NCI-H1417 treated with DMSO at 0.1 percent for 48 hours (cell line): ENCODE data around the gene SH2D3C.

Experiments
- DNase-seq: peaks from one replicate; lab custom pipeline; 2025; lab: John Stamatoyannopoulos, UW

SH2D3C gene, protein sequence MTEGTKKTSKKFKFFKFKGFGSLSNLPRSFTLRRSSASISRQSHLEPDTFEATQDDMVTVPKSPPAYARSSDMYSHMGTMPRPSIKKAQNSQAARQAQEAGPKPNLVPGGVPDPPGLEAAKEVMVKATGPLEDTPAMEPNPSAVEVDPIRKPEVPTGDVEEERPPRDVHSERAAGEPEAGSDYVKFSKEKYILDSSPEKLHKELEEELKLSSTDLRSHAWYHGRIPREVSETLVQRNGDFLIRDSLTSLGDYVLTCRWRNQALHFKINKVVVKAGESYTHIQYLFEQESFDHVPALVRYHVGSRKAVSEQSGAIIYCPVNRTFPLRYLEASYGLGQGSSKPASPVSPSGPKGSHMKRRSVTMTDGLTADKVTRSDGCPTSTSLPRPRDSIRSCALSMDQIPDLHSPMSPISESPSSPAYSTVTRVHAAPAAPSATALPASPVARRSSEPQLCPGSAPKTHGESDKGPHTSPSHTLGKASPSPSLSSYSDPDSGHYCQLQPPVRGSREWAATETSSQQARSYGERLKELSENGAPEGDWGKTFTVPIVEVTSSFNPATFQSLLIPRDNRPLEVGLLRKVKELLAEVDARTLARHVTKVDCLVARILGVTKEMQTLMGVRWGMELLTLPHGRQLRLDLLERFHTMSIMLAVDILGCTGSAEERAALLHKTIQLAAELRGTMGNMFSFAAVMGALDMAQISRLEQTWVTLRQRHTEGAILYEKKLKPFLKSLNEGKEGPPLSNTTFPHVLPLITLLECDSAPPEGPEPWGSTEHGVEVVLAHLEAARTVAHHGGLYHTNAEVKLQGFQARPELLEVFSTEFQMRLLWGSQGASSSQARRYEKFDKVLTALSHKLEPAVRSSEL

DNA sequence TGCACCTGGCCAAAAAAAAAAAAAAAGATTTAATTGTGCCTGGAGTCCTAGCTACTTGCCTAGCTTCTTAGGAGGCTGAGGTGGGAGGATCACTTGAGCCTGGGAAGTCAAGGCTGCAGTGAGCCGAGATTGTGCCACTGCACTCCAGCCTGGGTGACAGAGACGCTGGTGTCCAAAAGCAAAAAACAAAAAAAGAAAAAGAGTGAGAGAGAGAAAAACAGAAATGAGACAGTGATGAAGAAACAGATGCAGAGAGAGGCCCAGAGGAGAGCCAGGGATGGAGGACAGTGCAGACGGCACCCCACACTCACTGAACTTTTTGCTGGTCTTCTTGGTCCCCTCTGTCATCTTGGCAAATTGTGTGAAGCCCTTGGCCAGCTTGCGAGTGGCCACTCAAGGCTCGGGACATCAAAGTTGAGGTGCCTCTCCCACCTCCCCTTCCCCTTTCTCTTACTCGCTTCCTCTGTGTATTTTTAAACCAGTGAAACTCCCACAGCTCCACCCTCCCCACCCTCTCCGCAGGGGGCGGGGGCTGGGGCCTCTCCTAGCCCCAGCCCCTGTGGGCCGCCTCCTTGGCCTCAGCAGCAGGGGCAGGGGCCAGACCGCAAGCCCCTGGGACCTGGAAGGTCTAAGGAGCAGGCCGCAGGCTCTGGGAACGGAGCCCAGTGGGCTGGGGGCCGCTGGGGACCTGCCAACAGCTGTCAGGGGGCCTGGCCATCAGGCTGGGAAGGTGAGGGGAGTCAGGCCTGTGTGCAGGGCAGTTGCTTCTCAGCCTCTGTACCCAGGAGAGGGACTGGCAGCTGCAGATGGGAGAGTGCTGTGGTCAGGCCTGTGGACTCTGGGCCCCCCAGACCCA, at the start of gene SH2D3C:
TSS of gene SH2D3C (minus strand) at position 387 of the 856 bp plus-strand sequence. CDS start at position 348, 39 bp downstream.
- DNase-seq: no peak

DNA sequence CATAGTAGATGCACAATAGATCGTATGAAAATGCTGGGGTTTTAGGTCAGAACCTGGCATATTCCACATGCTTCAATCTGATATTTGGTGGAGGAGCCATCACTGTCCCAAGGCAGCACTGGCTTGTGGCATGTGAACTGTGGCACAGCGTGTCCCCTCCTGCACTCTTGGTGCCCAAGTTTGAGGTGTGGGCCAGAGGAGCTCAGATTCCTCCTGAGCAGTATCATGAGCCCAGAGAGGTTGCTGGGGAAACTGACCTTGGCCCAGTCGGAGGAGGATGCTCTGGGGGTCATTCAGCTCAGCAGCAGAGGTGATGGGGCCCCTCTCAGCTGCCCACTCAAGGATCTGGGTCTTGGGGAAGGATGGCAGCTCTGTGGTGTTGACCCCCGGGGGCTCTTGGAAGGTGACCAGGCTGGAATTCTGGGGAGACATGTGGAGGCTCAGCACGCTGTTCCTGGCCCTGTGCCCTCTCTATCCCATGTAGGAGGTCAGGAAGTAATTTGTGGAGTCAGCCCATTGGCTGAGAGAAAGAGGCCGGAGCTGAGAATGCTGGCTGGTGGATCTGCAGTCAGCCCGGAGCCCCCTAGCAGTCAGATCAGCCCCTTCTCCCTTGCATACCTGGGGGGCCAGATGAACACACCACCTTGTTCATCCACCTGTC, 47.9 kb upstream of the SH2D3C start:
- no peak for DNase-seq

DNA sequence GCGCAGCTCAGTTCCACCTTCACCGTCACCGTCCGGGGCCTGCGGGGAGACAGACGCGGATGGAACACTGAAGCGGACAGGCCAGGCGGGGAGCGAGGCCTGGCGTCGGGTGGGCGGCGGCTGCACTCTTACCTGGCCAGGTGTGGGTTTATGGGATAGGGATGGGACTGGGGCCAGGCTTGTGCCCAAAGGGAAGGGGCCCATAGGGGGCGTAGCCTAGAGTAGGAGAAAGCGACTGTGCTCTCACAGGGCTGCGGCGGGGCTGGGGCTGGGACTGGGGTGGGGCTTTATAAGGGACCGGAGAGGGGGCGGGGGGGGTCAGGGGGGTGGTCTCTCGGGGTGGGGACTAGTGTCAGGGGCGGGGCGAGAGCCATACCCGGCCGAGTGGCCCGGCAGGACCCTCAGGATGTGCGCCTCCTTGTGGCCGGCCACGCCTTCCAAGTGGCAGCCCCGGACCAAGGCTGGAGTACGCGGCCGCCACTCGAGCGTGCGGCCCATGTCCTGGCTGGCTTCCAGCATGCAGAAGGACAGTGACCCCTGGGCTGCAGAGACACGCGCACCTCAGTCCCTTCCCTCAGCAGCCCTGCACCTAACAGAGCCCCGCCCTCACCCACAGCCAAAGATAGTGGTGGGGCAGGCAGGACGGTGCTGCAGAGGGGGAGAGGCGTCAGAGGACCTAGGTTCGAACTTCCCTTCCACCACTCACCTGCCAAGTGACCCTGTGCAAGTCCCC, 47.0 kb upstream of the SH2D3C start:
- DNase-seq: no peak

DNA sequence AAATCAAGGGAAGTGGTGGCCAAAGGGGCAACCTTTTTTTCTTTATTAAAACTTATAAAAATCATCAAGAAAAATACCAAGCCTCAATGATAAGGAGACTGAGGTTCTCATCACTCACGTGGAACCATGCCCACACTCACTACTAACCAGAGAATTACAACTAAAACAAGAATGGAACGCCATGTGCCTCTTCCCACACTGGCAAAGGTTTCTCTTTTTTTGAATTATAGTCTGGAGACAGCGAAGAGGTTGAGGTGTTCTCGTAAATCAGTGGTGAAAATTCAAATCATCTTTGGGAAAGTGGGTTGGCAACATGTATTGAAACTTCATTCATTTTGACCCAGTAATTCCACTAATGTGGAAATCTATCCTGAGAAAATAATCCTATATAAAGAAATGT, 43.6 kb upstream of the SH2D3C start:
- no peak for DNase-seq

DNA sequence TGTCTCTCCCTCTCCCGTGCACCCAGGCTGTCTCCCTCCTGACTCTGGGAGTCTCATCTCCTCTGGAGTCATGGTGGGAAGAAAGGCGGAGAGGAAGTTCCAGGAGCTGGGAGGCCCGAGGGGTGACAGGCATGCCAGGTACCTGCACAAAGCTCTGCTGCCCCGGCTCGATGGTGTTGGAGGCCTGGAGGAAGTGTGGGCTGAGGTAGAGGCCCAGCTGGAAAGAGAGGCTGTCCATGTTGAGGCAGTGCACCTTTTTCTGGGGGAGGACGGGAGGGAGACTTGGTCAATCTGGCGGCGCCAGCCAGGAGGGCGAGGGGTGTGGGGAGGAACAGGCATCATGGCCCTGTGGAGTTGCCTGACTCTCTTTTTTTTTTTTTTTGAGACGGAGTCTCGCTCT, 40.1 kb upstream of the SH2D3C start:
- DNase-seq: no peak

DNA sequence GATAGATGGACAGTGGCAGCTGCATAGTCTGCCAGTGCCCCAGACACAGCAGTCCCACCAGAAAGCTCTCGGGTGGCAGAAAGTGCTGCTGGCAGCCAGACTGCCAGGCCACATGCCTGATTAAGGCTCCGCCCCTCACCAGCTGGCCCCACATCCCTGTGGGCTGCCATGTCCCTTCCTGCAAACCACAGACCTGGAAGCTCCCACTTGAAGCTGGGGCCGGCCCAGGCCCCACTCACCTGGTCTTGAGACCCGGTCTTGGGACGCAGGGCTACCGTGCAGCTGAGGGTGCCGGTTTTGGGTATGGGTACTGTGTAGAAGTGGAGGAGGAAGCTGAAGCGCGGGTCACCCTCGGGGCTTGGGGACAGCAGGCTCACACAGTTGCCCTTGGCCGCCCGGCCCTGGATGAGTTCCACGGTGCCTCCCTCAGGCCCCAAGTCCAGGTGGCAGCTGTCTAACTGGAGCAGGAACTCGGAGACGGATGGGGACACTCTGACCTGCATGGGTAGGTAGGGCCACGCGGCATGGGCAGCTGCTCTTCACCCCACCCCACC, 39.5 kb upstream of the SH2D3C start:
- no peak for DNase-seq

DNA sequence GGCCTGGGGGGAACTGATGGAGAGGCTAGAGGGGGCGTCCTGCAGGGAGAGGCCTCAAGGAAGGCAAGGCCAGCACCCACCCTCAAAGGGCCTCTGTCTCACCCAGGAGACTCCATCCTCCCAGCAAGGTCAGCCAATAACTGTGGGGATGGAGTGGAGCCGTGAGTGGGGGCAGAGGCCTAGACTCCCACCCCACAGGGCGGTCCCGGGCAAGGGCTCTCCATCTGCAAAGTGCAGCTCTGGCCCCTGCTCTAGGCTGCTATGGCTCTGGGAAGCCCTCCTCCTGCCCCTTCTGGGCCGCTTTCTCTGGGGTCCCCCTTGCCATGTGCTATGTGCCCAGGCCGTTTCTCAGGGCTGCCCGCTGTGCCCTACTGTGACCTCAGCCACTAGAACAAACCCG, 38.3 kb upstream of the SH2D3C start:
- DNase-seq: no peak

DNA sequence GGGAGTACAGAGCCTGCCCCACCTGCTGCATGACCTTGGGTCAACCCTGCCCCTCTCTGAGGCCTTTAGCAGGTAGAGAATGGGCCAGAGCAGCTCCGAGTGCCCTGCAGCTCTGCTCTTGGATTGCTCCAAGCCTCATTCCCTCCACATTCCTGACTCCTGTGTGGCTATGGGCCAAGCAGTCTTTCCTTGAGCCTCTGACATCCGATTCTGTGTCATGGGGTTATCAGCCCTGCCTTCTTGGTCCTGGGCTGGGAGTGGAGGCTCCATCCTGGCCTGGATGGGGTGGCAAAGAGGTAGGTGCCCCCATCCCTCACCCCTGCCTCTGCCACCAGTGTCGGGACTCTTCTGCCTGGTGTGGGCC, 37.9 kb upstream of the SH2D3C start:
- DNase-seq: no peak

DNA sequence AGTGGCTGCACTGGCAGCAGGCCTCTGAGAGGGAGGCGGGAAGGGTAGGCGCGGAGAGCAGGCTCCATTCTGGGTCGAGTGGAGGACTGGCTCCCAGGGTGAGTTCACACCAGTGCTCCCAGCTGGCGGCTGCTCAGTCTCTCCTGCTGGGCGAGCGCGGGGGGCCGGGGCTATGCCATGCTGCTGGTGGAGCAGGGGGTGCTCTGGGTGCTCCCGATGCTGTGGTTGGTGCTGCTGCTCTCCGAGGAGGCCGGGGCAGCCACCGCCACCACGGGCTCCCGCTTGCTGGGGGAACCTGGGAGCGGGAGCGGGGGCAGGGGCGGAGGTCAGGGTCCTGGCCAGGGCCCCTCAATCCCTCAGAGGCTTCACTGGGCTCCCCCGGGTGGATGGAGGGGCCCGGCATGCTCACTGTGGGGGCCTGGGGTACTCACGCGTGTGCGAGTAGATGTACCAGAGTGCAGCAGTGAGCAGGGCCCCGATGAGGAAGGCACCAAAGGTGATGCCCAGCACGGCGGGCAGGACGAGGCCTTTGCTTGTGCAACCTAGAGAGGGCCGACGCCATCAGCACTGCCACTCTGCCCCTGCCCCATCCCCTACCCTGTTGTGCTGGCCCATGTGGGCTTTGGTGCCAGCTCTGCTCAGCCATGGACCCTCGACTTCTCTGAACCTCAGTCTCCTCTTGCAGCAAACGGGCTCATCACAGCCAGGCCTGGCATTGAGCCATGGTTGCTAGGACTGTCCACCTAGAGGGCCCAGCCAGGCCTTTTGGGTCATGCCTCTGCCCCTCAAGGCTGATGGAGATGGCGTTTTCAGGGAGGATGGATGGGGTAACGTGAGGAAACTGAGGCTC, 37.3 kb upstream of the SH2D3C start:
- no peak for DNase-seq

DNA sequence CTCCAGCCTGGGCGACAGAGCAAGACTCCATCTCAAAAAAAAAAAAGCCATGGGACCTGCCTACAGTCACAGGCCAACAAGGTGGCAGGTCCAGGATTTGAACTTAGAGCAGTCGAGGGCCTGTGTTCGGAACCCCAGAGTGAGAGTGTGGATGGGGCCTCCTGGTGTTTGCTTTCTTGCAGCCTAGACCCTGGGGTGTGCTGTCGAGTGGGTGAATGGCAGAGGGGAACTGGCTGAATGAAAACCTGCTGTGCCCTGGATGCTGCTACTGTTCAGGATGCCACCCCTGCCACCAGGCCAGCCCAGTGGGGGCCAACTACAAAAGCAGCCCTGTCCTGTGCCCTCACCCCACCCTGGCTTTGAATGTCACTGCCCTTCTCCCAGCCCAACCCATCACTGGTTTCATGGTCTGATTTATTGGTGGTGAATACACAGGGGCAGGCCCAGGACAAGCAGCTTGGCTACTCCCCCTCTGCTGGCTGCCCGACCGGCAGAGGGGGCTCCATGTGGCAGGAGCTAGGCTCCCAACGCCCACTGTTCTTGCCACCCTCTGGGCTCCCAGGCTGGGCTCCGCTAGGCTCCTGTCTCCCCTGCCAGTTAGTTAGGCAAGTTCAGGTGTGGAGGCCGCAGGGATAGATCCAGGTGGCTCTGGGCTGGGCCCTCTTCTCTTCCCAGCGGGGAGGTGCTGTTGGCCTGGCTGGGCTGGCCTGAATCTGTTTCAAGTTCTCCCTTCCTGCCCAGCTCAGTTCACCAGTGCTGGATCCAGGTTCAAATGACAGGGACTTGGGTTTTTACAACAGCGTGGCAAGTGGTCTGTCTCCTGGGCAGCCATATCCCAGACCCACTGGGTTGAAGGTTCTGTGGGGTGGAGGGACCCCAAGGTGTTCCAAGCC, 36.4 kb upstream of the SH2D3C start:
- no peak for DNase-seq

DNA sequence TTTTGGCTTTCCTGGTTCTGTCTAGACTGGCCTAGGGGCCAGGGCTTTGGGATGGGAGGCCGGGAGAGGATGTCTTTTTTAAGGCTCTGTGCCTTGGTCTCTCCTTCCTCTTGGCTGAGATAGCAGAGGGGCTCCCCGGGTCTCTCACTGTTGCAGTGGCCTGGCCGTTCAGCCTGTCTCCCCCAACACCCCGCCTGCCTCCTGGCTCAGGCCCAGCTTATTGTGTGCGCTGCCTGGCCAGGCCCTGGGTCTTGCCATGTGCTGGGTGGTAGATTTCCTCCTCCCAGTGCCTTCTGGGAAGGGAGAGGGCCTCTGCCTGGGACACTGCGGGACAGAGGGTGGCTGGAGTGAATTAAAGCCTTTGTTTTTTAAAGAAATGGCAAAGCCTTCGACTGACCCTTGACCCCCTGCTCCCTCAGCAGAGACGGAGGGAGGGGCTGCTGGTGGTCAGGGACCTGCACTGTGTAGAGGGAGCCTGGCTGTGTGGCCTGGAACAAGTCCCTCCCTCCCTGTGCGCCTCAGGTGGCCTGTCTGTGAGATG, 35.3 kb upstream of the SH2D3C start:
- DNase-seq: no peak

DNA sequence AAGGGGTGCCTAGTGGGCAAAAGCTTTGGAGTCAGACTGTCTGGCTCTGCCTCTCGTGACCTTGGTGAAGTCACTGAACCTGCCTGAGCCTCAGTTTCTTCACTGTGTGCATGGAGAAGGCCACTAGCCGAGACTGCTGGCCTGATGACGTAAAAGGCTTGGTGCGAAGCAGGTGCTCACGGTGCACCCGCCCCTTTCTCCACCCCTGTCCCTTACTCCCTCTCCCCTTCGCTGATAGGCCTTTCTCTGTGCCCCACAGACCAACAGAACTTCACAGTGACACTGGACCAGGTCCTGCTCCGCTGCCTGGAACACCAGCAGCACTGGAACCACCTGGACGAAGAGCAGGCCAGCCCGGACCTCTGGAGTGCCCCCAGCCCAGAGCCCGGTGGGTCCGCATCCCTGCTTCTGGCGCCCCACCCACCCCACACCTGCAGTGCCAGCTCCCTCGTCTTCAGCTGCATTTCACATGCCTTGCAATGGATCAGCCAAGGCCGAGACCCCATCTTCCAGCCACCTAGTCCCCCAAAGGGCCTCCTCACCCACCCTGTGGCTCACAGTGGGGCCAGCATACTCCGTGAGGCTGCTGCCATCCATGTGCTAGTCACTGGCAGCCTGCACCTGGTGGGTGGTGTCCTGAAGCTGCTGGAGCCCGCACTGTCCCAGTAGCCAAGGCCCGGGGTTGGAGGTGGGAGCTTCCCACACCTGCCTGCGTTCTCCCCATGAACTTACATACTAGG, 34.6 kb upstream of the SH2D3C start:
- no peak for DNase-seq

DNA sequence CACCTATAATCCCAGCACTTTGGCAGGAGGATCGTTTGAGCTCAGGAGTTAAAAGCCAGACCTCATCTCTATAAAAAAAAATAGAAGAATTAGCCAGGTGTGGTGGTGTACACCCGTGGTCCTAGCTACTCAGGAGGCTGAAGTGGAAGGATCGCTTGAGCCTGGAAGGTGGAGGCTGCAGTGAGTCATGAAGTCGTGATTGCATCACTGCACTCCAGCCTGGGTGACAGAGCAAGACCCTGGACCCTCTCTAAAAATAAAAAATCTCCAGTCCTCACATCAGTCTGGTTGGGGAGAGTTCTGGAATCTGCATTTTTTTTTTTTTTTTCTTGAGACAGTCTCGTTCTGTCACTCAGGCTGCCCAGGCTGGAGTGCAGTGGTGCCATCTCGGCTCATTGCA, 33.5 kb upstream of the SH2D3C start:
- no peak for DNase-seq

DNA sequence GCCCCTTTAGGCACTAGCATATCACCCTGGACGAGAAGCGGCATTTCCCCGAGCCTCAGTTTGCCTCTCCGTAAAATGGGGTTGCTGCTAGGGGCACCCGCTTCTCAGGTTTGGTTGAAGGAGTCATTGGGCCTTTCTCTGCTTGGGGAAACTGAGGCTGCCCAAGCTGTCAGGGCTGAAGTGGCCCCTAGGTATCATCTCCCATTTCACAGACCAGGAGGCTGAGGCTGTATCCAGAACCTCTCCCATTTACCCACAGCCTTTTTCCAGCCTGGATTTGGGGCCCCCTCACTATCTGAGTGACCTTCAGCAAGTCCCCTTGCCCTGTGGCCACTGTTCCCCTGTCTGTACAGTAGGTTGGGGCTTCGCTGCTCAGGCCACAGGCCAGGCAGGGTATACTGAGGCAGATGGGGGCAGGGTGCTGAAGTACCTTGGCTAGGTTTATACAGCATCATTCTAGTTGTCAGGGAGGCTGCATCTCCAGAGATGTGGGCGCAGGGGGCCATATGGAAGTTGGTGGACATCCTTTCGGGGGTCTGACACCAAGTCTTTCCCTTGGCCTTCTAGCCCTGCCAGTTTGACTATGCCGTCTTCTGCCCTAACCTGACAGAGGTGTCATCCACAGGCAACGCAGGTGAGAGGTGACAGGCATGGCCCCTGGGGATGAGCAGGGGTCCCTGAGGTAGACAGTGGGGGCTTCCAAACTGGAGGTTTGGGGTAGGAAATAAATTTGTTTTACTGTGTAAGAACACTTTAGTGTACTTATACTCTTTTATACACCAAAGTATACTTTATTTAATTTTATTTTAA, 32.1 kb upstream of the SH2D3C start:
- no peak for DNase-seq

DNA sequence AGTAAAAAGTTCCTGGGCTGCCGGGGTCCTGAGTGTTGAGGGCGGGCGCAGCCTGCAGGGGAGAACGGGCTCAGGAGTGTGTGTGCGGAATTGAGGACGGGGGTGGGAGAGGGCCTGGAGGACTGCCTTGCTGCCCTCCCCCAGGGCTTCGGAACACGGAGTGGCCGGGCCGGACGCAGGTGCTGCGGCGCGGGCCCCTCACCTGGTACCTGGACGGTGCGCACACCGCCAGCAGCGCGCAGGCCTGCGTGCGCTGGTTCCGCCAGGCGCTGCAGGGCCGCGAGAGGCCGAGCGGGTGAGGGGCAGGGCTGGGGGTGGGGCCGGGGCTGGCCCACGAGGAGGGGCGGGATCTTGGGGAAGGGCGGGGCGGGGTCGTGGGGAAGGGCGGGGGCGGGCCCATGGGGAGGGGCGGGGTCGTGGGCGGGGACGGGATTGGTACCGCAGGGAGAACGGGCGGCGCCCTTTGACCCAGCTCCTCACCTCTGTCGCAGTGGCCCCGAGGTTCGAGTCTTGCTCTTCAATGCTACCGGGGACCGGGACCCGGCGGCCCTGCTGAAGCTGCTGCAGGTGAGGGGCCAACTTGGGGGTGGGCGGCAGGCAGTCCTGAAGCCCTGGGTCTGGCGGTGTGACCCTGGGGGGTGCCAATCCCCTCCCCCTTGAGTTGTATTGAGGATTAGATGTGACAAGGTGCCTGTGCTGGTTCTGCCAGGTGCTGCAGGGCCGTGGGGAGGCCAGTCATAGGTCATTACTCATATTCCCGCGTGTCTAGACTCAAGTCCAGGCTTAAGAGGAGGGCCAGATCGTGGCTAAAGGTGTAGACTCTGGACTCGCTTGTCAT, 31.3 kb upstream of the SH2D3C start:
- DNase-seq: no peak

DNA sequence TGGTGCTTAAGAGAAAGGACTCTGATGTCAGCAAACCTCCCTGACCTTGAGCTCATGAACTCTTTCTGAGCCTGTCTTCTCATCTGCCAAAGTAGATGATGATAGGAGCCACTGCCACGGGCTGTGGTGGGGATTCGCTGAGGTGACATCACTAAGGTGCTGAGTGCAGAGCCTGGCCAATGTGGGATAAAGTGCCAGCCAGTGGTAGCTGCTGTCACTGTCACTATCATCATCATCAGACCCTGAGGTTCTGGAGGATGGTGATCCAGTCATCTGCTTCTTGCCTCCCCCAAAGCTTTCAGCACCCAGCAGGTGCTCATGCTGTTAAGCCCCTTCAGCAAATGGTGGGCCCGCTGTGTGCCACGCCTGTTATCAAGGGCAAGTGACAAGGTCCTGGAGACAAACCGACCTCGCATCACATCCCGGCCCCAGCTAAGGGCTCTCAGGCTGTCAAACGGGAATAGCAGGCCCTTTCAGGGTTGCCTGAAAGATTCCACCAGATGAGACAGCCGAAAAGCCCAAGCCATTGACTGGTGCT, 30.6 kb upstream of the SH2D3C start:
- DNase-seq: no peak
